Endothelial cell of umbilical vein (primary cell): Measurements from ENCODE around the gene LBHD2. TPM values are rescaled to one million over a fixed set of nuclear protein-coding genes. Genes with fewer than 3 reads are reported as not detected.

Experiments used
- BruUV-seq: library from RNA; stranded (reverse); fragments of 400-500 nt; replicated peaks from 2 replicates; lab custom pipeline; 2021; lab: Mats Ljungman, UMichigan
- CTCF ChIA-PET: fragments of 300-600, 350-600 bp; sonication (Branson Sonifier 250); formaldehyde crosslinking; loops from one replicate; lab custom pipeline; 2021; ENCODE audit warnings: antibody characterized with exemption, inconsistent platforms; lab: Charles Lee
- POLR2A ChIA-PET: fragments of 300-600, 350-600 bp; sonication (Branson Sonifier 250); formaldehyde crosslinking; loops from one replicate; lab custom pipeline; 2021; ENCODE audit warnings: antibody characterized with exemption, inconsistent platforms; lab: Charles Lee
- DNase-seq: peaks from one replicate; pipeline ENCODE4 v3.0.0-alpha.2; 2011; ENCODE audit warnings: low read depth, low spot score
- FAIRE-seq: peaks from 2 replicates; lab custom pipeline; 2011; peaks lifted over from hg19 to GRCh38; lab: Jason Lieb, UNC
- H2AFZ ChIP-seq: 2 replicates; pipeline ENCODE4 v1.6.0; 2012; ENCODE audit warnings: low read depth, low read length, control low read depth, inconsistent platforms
- H3K27ac ChIP-seq: 2 replicates; pipeline ENCODE4 v1.5.1; 2011; ENCODE audit warnings: low read depth, mild to moderate bottlenecking, control low read depth, low read length, moderate library complexity; ENCODE audit not compliant: insufficient read depth
- H3K27me3 ChIP-seq, 2 experiments: 2 replicates each; pipeline versions ENCODE4 v1.6.0 to v1.6.1; 2011; ENCODE audit warnings: low read length in 2 of 2, mixed read lengths in 1 of 2; ENCODE audit not compliant: control insufficient read depth in 2 of 2, insufficient read depth in 2 of 2
- H3K36me3 ChIP-seq, 2 experiments: 2 replicates in 1 of 2; 3 replicates in 1 of 2; pipeline ENCODE4 v1.5.1; 2011; ENCODE audit warnings: low read length in 2 of 2, mild to moderate bottlenecking in 1 of 2, moderate library complexity in 1 of 2; ENCODE audit not compliant: control insufficient read depth in 2 of 2, insufficient read depth in 2 of 2; ENCODE audit errors: extremely low read depth in 1 of 2
- H3K4me1 ChIP-seq: 3 replicates; pipeline ENCODE4 v1.5.1; 2011; ENCODE audit warnings: mild to moderate bottlenecking, low read length; ENCODE audit not compliant: control insufficient read depth, insufficient read depth; ENCODE audit errors: extremely low read depth
- H3K4me2 ChIP-seq: 2 replicates; pipeline ENCODE4 v1.6.1; 2011; ENCODE audit warnings: low read length, control low read depth, mixed read lengths; ENCODE audit not compliant: insufficient read depth
- H3K4me3 ChIP-seq, 3 experiments: fragments of 200-600 bp in 1 of 3; sonication (generic), shearing (Covaris generic) in 1 of 3; replicated peaks in 1 of 3; 2 replicates each; pipeline ENCODE4 v1.5.1; 2011 to 2016; ENCODE audit warnings: control low read depth in 3 of 3, low read length in 3 of 3, mild to moderate bottlenecking in 2 of 3, inconsistent platforms in 1 of 3, low read depth in 1 of 3, moderate library complexity in 1 of 3; ENCODE audit not compliant: insufficient read depth in 1 of 3
- H3K79me2 ChIP-seq: 2 replicates; pipeline ENCODE4 v1.6.0; 2012; ENCODE audit warnings: low read length, inconsistent platforms; ENCODE audit not compliant: control insufficient read depth, insufficient read depth
- H3K9ac ChIP-seq: replicated peaks from 2 replicates; pipeline ENCODE3; 2011; ENCODE audit warnings: low read length, control low read depth; ENCODE audit not compliant: insufficient read depth; ENCODE audit errors: extremely low read depth
- H3K9me1 ChIP-seq: replicated peaks from 3 replicates; pipeline ENCODE4 v1.6.0; 2011; ENCODE audit warnings: mild to moderate bottlenecking, low read length; ENCODE audit not compliant: control insufficient read depth, insufficient read depth; ENCODE audit errors: extremely low read depth
- H3K9me3 ChIP-seq: replicated peaks from 2 replicates; pipeline ENCODE4 v1.5.1; 2012; ENCODE audit warnings: low read length, inconsistent platforms; ENCODE audit not compliant: control insufficient read depth, insufficient read depth
- H4K20me1 ChIP-seq: replicated peaks from 2 replicates; pipeline ENCODE3; 2011; ENCODE audit warnings: mild to moderate bottlenecking, low read length; ENCODE audit not compliant: control insufficient read depth, insufficient read depth; ENCODE audit errors: extremely low read depth
- CTCF ChIP-seq, 2 donors: IDR thresholded peaks; 1 replicate in 1 of 2; 2 replicates in 1 of 2; pipeline ENCODE4 v1.5.1; 2011; ENCODE audit warnings: low read length in 2 of 2, mild to moderate bottlenecking in 2 of 2, moderate library complexity in 2 of 2, control low read depth in 1 of 2, inconsistent platforms in 1 of 2, low read depth in 1 of 2; ENCODE audit not compliant: insufficient read depth in 1 of 2; ENCODE audit errors: extremely low read depth in 1 of 2
- EZH2 ChIP-seq: IDR thresholded peaks from 2 replicates; pipeline ENCODE4 v1.6.1; 2012; ENCODE audit warnings: borderline replicate concordance, low read depth, mild to moderate bottlenecking, moderate library complexity, low read length, inconsistent platforms; ENCODE audit not compliant: severe bottlenecking
- FOS ChIP-seq: IDR thresholded peaks from 2 replicates; pipeline ENCODE4 v1.6.1; 2011; ENCODE audit warnings: mild to moderate bottlenecking, low read length, moderate library complexity, borderline replicate concordance; ENCODE audit not compliant: insufficient read depth
- GATA2 ChIP-seq: IDR thresholded peaks from 2 replicates; pipeline ENCODE4 v1.7.0; 2011; ENCODE audit warnings: low read depth, mild to moderate bottlenecking, moderate library complexity, mixed read lengths, low read length; ENCODE audit not compliant: insufficient read length, insufficient read depth
- JUN ChIP-seq: IDR thresholded peaks from 2 replicates; pipeline ENCODE4 v1.6.1; 2011; ENCODE audit warnings: borderline replicate concordance, low read depth; ENCODE audit not compliant: insufficient read length, insufficient read depth
- MAX ChIP-seq: IDR thresholded peaks from 2 replicates; pipeline ENCODE4 v1.6.1; 2011; ENCODE audit not compliant: insufficient read depth, insufficient read length
- MYC ChIP-seq: IDR thresholded peaks from one replicate; pipeline ENCODE4 v1.6.1; 2011; ENCODE audit warnings: mild to moderate bottlenecking, low read depth, low read length
- POLR2A ChIP-seq: IDR thresholded peaks from 2 replicates; pipeline ENCODE4 v1.6.1; 2012; ENCODE audit warnings: low read depth, mild to moderate bottlenecking, control low read depth, low read length
- POLR2AphosphoS5 ChIP-seq: IDR thresholded peaks from 2 replicates; pipeline ENCODE4 v1.6.1; 2012; ENCODE audit warnings: low read depth, mild to moderate bottlenecking, control low read depth, low read length, moderate library complexity; ENCODE audit not compliant: insufficient read depth
- dilution Hi-C: fragments of 300-500 bp; cut with MboI; formaldehyde crosslinking; loops from one replicate; pipeline ENCODE4 v1.15.0; 2019; ENCODE audit warnings: low sequenced_read_pairs; ENCODE audit not compliant: extremely low pct_ligation_motif_present
- intact Hi-C: fragments of 100-400 bp; cut with micrococcal nuclease; formaldehyde crosslinking; loops from one replicate; pipeline ENCODE4 v1.10.0; 2022
- polyA plus RNA-seq, 4 experiments: library from polyadenylated mRNA; depleted of rRNA in 3 of 4; stranded (reverse) in 3 of 4; unstranded in 1 of 4; fragments of >200 nt; gene quantifications; 2 replicates each; pipeline versions ENCODE4 v1.2.1 to v1.2.3, GENCODE V29; 2011 to 2012; ENCODE audit warnings: missing spikeins in 1 of 4
- total RNA-seq: library from RNA; stranded (reverse); gene quantifications from 2 replicates; pipeline ENCODE4 v1.2.3, GENCODE V29; 2021

LBHD2 gene
- total and polyA plus RNA-seq, 2 donors (not counting 3 experiments of a cell fraction or from before 2014, with no cell fraction given), result not detected

DNA sequence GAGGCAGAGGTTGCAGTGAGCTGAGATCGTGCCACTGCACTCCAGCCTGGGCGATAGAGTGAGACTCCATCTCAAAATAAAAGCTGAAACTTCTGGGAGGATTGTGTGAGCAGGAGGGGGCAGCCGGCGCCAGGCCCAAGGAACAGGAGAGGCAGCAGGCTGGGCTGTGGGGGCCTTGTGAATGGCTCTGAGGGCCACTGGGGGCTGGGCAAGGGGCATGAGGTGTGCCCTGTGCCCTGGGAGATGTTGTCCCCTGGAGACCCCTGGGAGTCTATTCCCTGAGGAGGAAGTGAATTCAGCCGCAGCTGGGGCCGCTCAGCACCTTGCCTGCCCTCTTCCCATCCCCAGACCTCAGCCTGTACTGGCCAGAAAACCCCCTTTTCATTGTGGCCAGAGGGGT lies 4.9 kb downstream of the LBHD2 start:
- H3K27me3 ChIP-seq, result peaks cover 6% of the 10 kb centered on the region in 2 experiments
- H3K9ac ChIP-seq, result no peak overlapping the region
- dilution Hi-C loops (no loop called here), intact Hi-C loops (no loop called here)
- no peak overlapping the region for H3K4me2 ChIP-seq
- H3K27ac ChIP-seq, result no peak overlapping the region
- H3K79me2 ChIP-seq, result no peaks in the 10 kb centered on the region
- H3K9me1 ChIP-seq, result no peaks in the 10 kb centered on the region
- no peaks in the 10 kb centered on the region for H3K36me3 ChIP-seq
- H3K4me1 ChIP-seq, result peaks cover 4% of the 10 kb centered on the region
- no peaks in the 10 kb centered on the region for H4K20me1 ChIP-seq
- TF ChIP-seq MAX (no peak), JUN (no peak), POLR2A (no peak), GATA2 (no peak), CTCF (IDR thresholded peaks at IDR 0.05; ENCODE audit: extremely low read depth in 1 of 2, insufficient read depth in 1 of 2, low read depth in 1 of 2, low read length in 2 of 2) (no peak), EZH2 (no peak), MYC (no peak), POLR2AphosphoS5 (no peak), FOS (no peak)
- no peak overlapping the region for H2AFZ ChIP-seq
- FAIRE-seq (no peak), DNase-seq (no peak)
- CTCF ChIA-PET, result no interaction called here
- no peaks in the 10 kb centered on the region for H3K9me3 ChIP-seq
- no TSS peak for BruUV-seq
- POLR2A ChIA-PET, result no interaction called here
- H3K4me3 ChIP-seq, result no peak overlapping the region
